ENCODE data around the gene VMO1. TPM values are rescaled to one million over a fixed set of nuclear protein-coding genes. Genes with fewer than 3 reads are reported as not detected.

The VMO1 gene
- total RNA-seq, 1 donor from 2014 or later, result 0.75 TPM

GRCh38 chr17:4764595-4764994 is 21.6 kb downstream of the VMO1 start:
- TF ChIP-seq EZH2 (IDR thresholded peaks at IDR 0.05; ENCODE audit: insufficient read depth, low read length) (no peak), CTCF (IDR thresholded peaks at IDR 0.05; ENCODE audit: insufficient read depth, low read depth, low read length) (no peak)
- peaks cover 18% of the 10 kb centered on the region for H3K27me3 Mint-ChIP-seq (ENCODE audit: low read depth, unreplicated experiment)
- no peaks in the 10 kb centered on the region for H3K4me1 Mint-ChIP-seq (ENCODE audit: low read depth, unreplicated experiment)
- H4K20me1 ChIP-seq (ENCODE audit: insufficient read depth, low read length), result no peaks in the 10 kb centered on the region
- no peak overlapping the region for H3K27ac Mint-ChIP-seq (ENCODE audit: unreplicated experiment)
- no peak overlapping the region for H3K4me2 ChIP-seq (ENCODE audit: low read length)
- H3K9me3 Mint-ChIP-seq (ENCODE audit: unreplicated experiment), result no peaks in the 10 kb centered on the region
- no peak overlapping the region for H3K4me3 Mint-ChIP-seq (ENCODE audit: unreplicated experiment)
- H3K27me3 ChIP-seq (ENCODE audit: insufficient read depth, low read length), result peaks cover 5% of the 10 kb centered on the region
- H3K79me2 ChIP-seq (ENCODE audit: insufficient read depth, low read length), result no peaks in the 10 kb centered on the region
- no peak overlapping the region for H3K4me3 ChIP-seq (ENCODE audit: insufficient read depth, low read depth, low read length)
- H2AFZ ChIP-seq (ENCODE audit: low read depth, low read length), result no peak overlapping the region
- FAIRE-seq (no peak), DNase-seq (ENCODE audit: low read depth) (no peak)
- no peaks in the 10 kb centered on the region for H3K36me3 Mint-ChIP-seq (ENCODE audit: low read depth, unreplicated experiment)
- H3K4me1 ChIP-seq (ENCODE audit: insufficient read depth, low read length), result no peaks in the 10 kb centered on the region
- no peak overlapping the region for H3K9ac ChIP-seq (ENCODE audit: low read length)
- H3K9me3 ChIP-seq (ENCODE audit: insufficient read depth, low read depth, low read length), result no peaks in the 10 kb centered on the region
- no peaks in the 10 kb centered on the region for H3K36me3 ChIP-seq (ENCODE audit: insufficient read depth, low read length)
- H3K27ac ChIP-seq (ENCODE audit: low read depth, low read length), result no peak overlapping the region

DNA sequence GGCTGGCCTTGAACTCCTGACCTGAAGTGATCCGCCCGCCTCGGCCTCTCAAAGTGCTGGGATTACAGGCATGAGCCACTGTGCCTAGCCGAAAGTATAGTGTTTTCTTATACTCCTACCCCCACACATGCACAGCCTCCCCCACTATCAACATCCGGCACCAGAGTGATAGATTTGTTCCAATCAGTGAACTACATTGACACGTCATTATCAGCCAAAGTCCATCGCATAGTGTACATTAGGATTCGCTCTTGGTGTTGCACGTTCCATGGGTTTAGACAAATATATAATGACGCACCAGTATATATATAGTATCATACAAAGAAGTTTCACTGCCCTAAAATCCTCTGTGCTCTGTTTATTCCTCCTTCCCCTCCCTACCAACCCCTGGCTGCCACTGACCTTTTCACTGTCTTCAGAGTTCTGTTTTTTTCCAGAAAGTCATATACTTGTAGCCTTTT is 26.4 kb downstream of the VMO1 start:
- no peak overlapping the region for H3K27ac ChIP-seq (ENCODE audit: low read depth, low read length)
- H3K4me3 Mint-ChIP-seq (ENCODE audit: unreplicated experiment), result no peak overlapping the region
- no peak overlapping the region for H3K9ac ChIP-seq (ENCODE audit: low read length)
- no peak overlapping the region for H3K4me3 ChIP-seq (ENCODE audit: insufficient read depth, low read depth, low read length)
- H3K27me3 Mint-ChIP-seq (ENCODE audit: low read depth, unreplicated experiment), result peaks cover 19% of the 10 kb centered on the region
- FAIRE-seq (no peak), DNase-seq (ENCODE audit: low read depth) (no peak)
- H4K20me1 ChIP-seq (ENCODE audit: insufficient read depth, low read length), result no peaks in the 10 kb centered on the region
- H3K4me1 ChIP-seq (ENCODE audit: insufficient read depth, low read length), result no peaks in the 10 kb centered on the region
- no peak overlapping the region for H3K27ac Mint-ChIP-seq (ENCODE audit: unreplicated experiment)
- H3K4me1 Mint-ChIP-seq (ENCODE audit: low read depth, unreplicated experiment), result no peaks in the 10 kb centered on the region
- peaks cover 5% of the 10 kb centered on the region for H3K27me3 ChIP-seq (ENCODE audit: insufficient read depth, low read length)
- TF ChIP-seq EZH2 (IDR thresholded peaks at IDR 0.05; ENCODE audit: insufficient read depth, low read length) (no peak), CTCF (IDR thresholded peaks at IDR 0.05; ENCODE audit: insufficient read depth, low read depth, low read length) (no peak)
- no peaks in the 10 kb centered on the region for H3K9me3 ChIP-seq (ENCODE audit: insufficient read depth, low read depth, low read length)
- H3K4me2 ChIP-seq (ENCODE audit: low read length), result no peak overlapping the region
- H3K36me3 ChIP-seq (ENCODE audit: insufficient read depth, low read length), result no peaks in the 10 kb centered on the region
- H2AFZ ChIP-seq (ENCODE audit: low read depth, low read length), result no peak overlapping the region
- H3K36me3 Mint-ChIP-seq (ENCODE audit: low read depth, unreplicated experiment), result no peaks in the 10 kb centered on the region
- no peaks in the 10 kb centered on the region for H3K79me2 ChIP-seq (ENCODE audit: insufficient read depth, low read length)
- H3K9me3 Mint-ChIP-seq (ENCODE audit: unreplicated experiment), result no peaks in the 10 kb centered on the region

GRCh38 chr17:4753392-4753791 is 32.8 kb downstream of the VMO1 start:
- no peaks in the 10 kb centered on the region for H3K36me3 Mint-ChIP-seq (ENCODE audit: low read depth, unreplicated experiment)
- FAIRE-seq, result no peak
- H3K4me1 Mint-ChIP-seq (ENCODE audit: low read depth, unreplicated experiment), result no peaks in the 10 kb centered on the region

More at GRCh38 chr17:4753392-4753791, 32.8 kb downstream of the VMO1 start:
- Histone ChIP-seq H3K9ac (ENCODE audit: low read length) (no peak overlapping the region), H3K4me2 (ENCODE audit: low read length) (no peak overlapping the region), H2AFZ (ENCODE audit: low read depth, low read length) (no peak overlapping the region), H3K27me3 (ENCODE audit: insufficient read depth, low read length) (peaks cover 23% of the 10 kb centered on the region), H3K4me3 (ENCODE audit: insufficient read depth, low read depth, low read length) (no peak overlapping the region), H3K4me1 (ENCODE audit: insufficient read depth, low read length) (no peaks in the 10 kb centered on the region), H4K20me1 (ENCODE audit: insufficient read depth, low read length) (no peaks in the 10 kb centered on the region), H3K36me3 (ENCODE audit: insufficient read depth, low read length) (no peaks in the 10 kb centered on the region), H3K9me3 (ENCODE audit: insufficient read depth, low read depth, low read length) (no peaks in the 10 kb centered on the region), H3K27ac (ENCODE audit: low read depth, low read length) (no peak overlapping the region), H3K79me2 (ENCODE audit: insufficient read depth, low read length) (no peaks in the 10 kb centered on the region)
- H3K4me3 Mint-ChIP-seq (ENCODE audit: unreplicated experiment), result no peak overlapping the region
- no peak for TF ChIP-seq EZH2 (IDR thresholded peaks at IDR 0.05; ENCODE audit: insufficient read depth, low read length)
- no peak for TF ChIP-seq CTCF (IDR thresholded peaks at IDR 0.05; ENCODE audit: insufficient read depth, low read depth, low read length)
- H3K9me3 Mint-ChIP-seq (ENCODE audit: unreplicated experiment), result no peaks in the 10 kb centered on the region
- no peak overlapping the region for H3K27ac Mint-ChIP-seq (ENCODE audit: unreplicated experiment)
- no peak for DNase-seq (ENCODE audit: low read depth)
- H3K27me3 Mint-ChIP-seq (ENCODE audit: low read depth, unreplicated experiment), result peaks cover 32% of the 10 kb centered on the region
